ENCODE measurements around the gene ZAP70. TPM values are rescaled to one million over a fixed set of nuclear protein-coding genes. Genes with fewer than 3 reads are reported as not detected.

The ZAP70 gene
- total RNA-seq, 1 donor from 2014 or later = 0.82 TPM

- DNase-seq (ENCODE audit: low spot score in 2 of 2) (no peak), FAIRE-seq (no peak)
These were observed 55.9 kb downstream of the ZAP70 start for GRCh38 chr2:97769308-97769707.

- no peak for FAIRE-seq
- no peak for DNase-seq (ENCODE audit: low spot score in 2 of 2)
These were observed 56.3 kb downstream of the ZAP70 start for GRCh38 chr2:97769711-97770110.

GRCh38 chr2:97770445-97770844, 57.1 kb downstream of the ZAP70 start:
- DNase-seq (ENCODE audit: low spot score in 2 of 2) (no peak), FAIRE-seq (no peak)

- no peak for DNase-seq (ENCODE audit: low spot score in 2 of 2)
- no peak for FAIRE-seq
These were observed 61.0 kb downstream of the ZAP70 start for GRCh38 chr2:97774425-97774824.

- no peak for DNase-seq (ENCODE audit: low spot score in 2 of 2)
- no peak for FAIRE-seq
These were observed 61.7 kb downstream of the ZAP70 start for GRCh38 chr2:97775074-97775473.

GRCh38 chr2:97779141-97779540, 65.8 kb downstream of the ZAP70 start:
- no peak for FAIRE-seq
- no peak for DNase-seq (ENCODE audit: low spot score in 2 of 2)

GRCh38 chr2:97781981-97782380, 68.6 kb downstream of the ZAP70 start:
- no peak for DNase-seq (ENCODE audit: low spot score in 2 of 2)
- no peak for FAIRE-seq

- no peak for FAIRE-seq
- no peak for DNase-seq (ENCODE audit: low spot score in 2 of 2)
These were observed 71.6 kb downstream of the ZAP70 start for GRCh38 chr2:97784953-97785352.

- DNase-seq (ENCODE audit: low spot score in 2 of 2) = no peak
- FAIRE-seq = no peak
These were observed 72.4 kb downstream of the ZAP70 start for GRCh38 chr2:97785818-97786217.

- no peak for FAIRE-seq
These were observed 75.7 kb downstream of the ZAP70 start for GRCh38 chr2:97788986-97789644.

More at GRCh38 chr2:97788986-97789644, 75.7 kb downstream of the ZAP70 start:
- DNase-seq (ENCODE audit: low spot score in 2 of 2) = no peak

Small RNA genes within 50 kb of the gene (small RNA-seq; reads per million reads assigned to genes)
- gene RNU4-8P = 0.13 reads per million

Other genes starting within 250 kb of the ZAP70 start
- 540 TPM for gene ANKRD36B, start 123.7 kb upstream of the ZAP70 start, total RNA-seq
- gene COX5B, start 67.5 kb upstream of the ZAP70 start, total RNA-seq = 351 TPM
- 28.9 TPM for gene ACTR1B, start 49.5 kb upstream of the ZAP70 start, total RNA-seq
- gene C2orf92, start 43.9 kb upstream of the ZAP70 start, total RNA-seq = 3.3 TPM